ENCODE results near the gene CGB1. TPM values are rescaled to one million over a fixed set of nuclear protein-coding genes. Genes with fewer than 3 reads are reported as not detected.
A peak's percentile ranks its signal among the peaks of the same experiment; 100 is the strongest.

CGB1 gene
- total and polyA plus RNA-seq, 9 of the 15 experiments (the other 6 are each of a cell fraction or from before 2014, with no cell fraction given), result not detected

- TF ChIP-seq ZNF639 (CRISPR knock-in tag; conservative IDR thresholded peaks at IDR 0.05 in 1 of 2, IDR thresholded peaks at IDR 0.05 in 1 of 2) (no peak), PTTG1 (tag; IDR thresholded peaks at IDR 0.05; ENCODE audit: low read depth) (no peak), GABPB1 (CRISPR knock-in tag; IDR thresholded peaks at IDR 0.05) (no peak), E2F6 (IDR thresholded peaks at IDR 0.05; ENCODE audit: borderline replicate concordance in 1 of 2, extremely low read depth in 1 of 2, insufficient read depth in 1 of 2, insufficient read length in 1 of 2, low read depth in 1 of 2, low read length in 1 of 2, poor library complexity in 1 of 2, severe bottlenecking in 1 of 2) (peak in 1 of 2 experiments; percentile 33), NR1H2 (CRISPR knock-in tag; IDR thresholded peaks at IDR 0.05) (no peak), L3MBTL2 (IDR thresholded peaks at IDR 0.05) (peak; percentile 27; the same call in 1 of the 2 replicates), E2F1 (CRISPR knock-in tag; IDR thresholded peaks at IDR 0.05) (no peak), STAG1 (CRISPR knock-in tag; IDR thresholded peaks at IDR 0.05; ENCODE audit: borderline replicate concordance) (no peak), ILF3 (IDR thresholded peaks at IDR 0.05; ENCODE audit: borderline replicate concordance) (no peak), ZNF57 (CRISPR knock-in tag; IDR thresholded peaks at IDR 0.05) (no peak), KDM1A (IDR thresholded peaks at IDR 0.05) (no peak), ZNF785 (CRISPR knock-in tag; IDR thresholded peaks at IDR 0.05) (no peak), CTCFL (IDR thresholded peaks at IDR 0.05; ENCODE audit: borderline replicate concordance, insufficient read depth, low read depth, low read length, poor library complexity, severe bottlenecking) (peak; percentile 92), ZNF764 (CRISPR knock-in tag; IDR thresholded peaks at IDR 0.05; ENCODE audit: low read depth) (no peak), RBFOX2 (IDR thresholded peaks at IDR 0.05; ENCODE audit: low read depth, low read length) (0 out of 2 replicates have a peak, but pooled peaks have one; percentile 17), NFE2L1 (tag; IDR thresholded peaks at IDR 0.05; ENCODE audit: borderline replicate concordance, low read depth) (no peak), USF1 (CRISPR knock-in tag; IDR thresholded peaks at IDR 0.05) (no peak), KAT7 (CRISPR knock-in tag; IDR thresholded peaks at IDR 0.05; ENCODE audit: borderline replicate concordance) (no peak), XRCC5 (IDR thresholded peaks at IDR 0.05; ENCODE audit: low read depth, low read length) (0 out of 2 replicates have a peak, but pooled peaks have one; percentile 39), GABPA (tag; conservative IDR thresholded peaks at IDR 0.05; ENCODE audit: low read depth) (no peak), PURB (CRISPR knock-in tag; IDR thresholded peaks at IDR 0.05; ENCODE audit: low read depth) (no peak)
Observed at GRCh38 chr19:48997972-48998371, 38.7 kb downstream of the CGB1 start (continued).

All from K562 (cell line).